MCF 10A (cell line): Measurements from ENCODE around the gene ACP5. TPM values are rescaled to one million over a fixed set of nuclear protein-coding genes. Genes with fewer than 3 reads are reported as not detected.

Experiments
- BruUV-seq: library from RNA; stranded (reverse); fragments of 400-500 nt; replicated peaks from 2 replicates; lab custom pipeline; 2021; lab: Mats Ljungman, UMichigan
- CTCF ChIA-PET: fragments of 300-600 bp; sonication (Branson Sonifier 250); formaldehyde crosslinking; extraction: SDS; loops from one replicate; lab custom pipeline; 2021; ENCODE audit warnings: antibody characterized with exemption, inconsistent platforms; lab: Yijun Ruan, JAX
- POLR2A ChIA-PET: fragments of 300-600, 350-650 bp; sonication (Branson Sonifier 250); formaldehyde crosslinking; extraction: SDS; loops from one replicate; lab custom pipeline; 2020; ENCODE audit warnings: antibody characterized with exemption, inconsistent platforms; lab: Yijun Ruan, JAX
- DNase-seq: peaks from one replicate; pipeline ENCODE4 v3.0.0-alpha.2; 2018; ENCODE audit not compliant: unreplicated experiment
- H3K27ac Mint-ChIP-seq: one replicate; pipeline ENCODE4 v1.8.0; 2022; ENCODE audit warnings: mild to moderate bottlenecking, low read depth, mixed read lengths; ENCODE audit not compliant: unreplicated experiment
- H3K27me3 Mint-ChIP-seq: one replicate; pipeline ENCODE4 v1.8.0; 2022; ENCODE audit warnings: mixed read lengths; ENCODE audit not compliant: insufficient read depth, unreplicated experiment
- H3K36me3 Mint-ChIP-seq: one replicate; pipeline ENCODE4 v1.8.0; 2022; ENCODE audit warnings: mild to moderate bottlenecking, moderate library complexity, mixed read lengths; ENCODE audit not compliant: insufficient read depth, unreplicated experiment
- H3K4me1 Mint-ChIP-seq: one replicate; pipeline ENCODE4 v1.8.0; 2022; ENCODE audit warnings: mixed read lengths; ENCODE audit not compliant: insufficient read depth, unreplicated experiment
- H3K4me3 Mint-ChIP-seq: one replicate; pipeline ENCODE4 v1.8.0; 2022; ENCODE audit warnings: mild to moderate bottlenecking, moderate library complexity, mixed read lengths; ENCODE audit not compliant: unreplicated experiment
- H3K9me3 Mint-ChIP-seq: one replicate; pipeline ENCODE4 v1.8.0; 2022; ENCODE audit warnings: mixed read lengths; ENCODE audit not compliant: unreplicated experiment
- intact Hi-C: fragments of 100-400 bp; cut with micrococcal nuclease; formaldehyde crosslinking; loops from 2 replicates; pipeline ENCODE4 v1.14.1; 2022
- total RNA-seq: library from RNA; stranded (reverse); gene quantifications from 2 replicates; pipeline ENCODE4 v1.2.3, GENCODE V29; 2022
- TF ChIP-seq, protein P1 (sequence below): fragments of 200-600 bp; IDR thresholded peaks from one replicate; pipeline ENCODE4 v1.8.0; 2022; ENCODE audit warnings: antibody characterized with exemption, mild to moderate bottlenecking; ENCODE audit not compliant: unreplicated experiment

The ACP5 gene
- total RNA-seq, 1 experiment from 2014 or later: not detected

DNA sequence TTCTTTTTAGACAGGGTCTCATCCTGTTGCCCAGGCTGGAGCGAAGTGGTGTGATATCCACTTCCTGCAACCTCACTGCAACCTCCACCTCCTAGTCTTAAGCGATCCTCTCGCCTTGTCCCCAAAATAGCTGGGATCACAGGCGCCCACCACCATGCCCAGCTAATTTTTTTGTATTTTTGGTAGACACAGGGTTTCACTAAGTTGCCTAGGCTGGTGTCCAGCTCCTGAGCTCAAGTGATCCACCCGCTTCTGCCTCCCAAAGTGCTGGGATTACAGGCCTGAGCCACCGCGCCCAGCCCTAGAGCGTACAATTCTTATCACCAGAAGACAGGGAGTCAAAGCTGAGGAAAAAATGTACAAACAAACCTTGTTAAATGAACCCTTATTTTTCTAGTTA is 13.9 kb downstream of the ACP5 start:
- Mint-ChIP-seq H3K4me3 (no peak overlapping the region), H3K27me3 (no peaks in the 10 kb centered on the region), H3K9me3 (no peaks in the 10 kb centered on the region), H3K27ac (no peak overlapping the region), H3K36me3 (no peaks in the 10 kb centered on the region), H3K4me1 (peaks cover 6% of the 10 kb centered on the region)
- POLR2A ChIA-PET: interaction anchor here (0.6 to 1.0 kb wide), 2 partner anchors 9 to 132 kb away, joined by 3 read pairs; no protein-coding TSS in a partner anchor
- TF ChIP-seq, protein P1, sequence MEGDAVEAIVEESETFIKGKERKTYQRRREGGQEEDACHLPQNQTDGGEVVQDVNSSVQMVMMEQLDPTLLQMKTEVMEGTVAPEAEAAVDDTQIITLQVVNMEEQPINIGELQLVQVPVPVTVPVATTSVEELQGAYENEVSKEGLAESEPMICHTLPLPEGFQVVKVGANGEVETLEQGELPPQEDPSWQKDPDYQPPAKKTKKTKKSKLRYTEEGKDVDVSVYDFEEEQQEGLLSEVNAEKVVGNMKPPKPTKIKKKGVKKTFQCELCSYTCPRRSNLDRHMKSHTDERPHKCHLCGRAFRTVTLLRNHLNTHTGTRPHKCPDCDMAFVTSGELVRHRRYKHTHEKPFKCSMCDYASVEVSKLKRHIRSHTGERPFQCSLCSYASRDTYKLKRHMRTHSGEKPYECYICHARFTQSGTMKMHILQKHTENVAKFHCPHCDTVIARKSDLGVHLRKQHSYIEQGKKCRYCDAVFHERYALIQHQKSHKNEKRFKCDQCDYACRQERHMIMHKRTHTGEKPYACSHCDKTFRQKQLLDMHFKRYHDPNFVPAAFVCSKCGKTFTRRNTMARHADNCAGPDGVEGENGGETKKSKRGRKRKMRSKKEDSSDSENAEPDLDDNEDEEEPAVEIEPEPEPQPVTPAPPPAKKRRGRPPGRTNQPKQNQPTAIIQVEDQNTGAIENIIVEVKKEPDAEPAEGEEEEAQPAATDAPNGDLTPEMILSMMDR: no peak
- intact Hi-C loops: no loop called here
- no TSS peak for BruUV-seq
- CTCF ChIA-PET: interaction anchor here (0.6 to 2.3 kb wide), 2 partner anchors 25 to 229 kb away, joined by 3 to 9 read pairs; no protein-coding TSS in a partner anchor
- no peak for DNase-seq

DNA sequence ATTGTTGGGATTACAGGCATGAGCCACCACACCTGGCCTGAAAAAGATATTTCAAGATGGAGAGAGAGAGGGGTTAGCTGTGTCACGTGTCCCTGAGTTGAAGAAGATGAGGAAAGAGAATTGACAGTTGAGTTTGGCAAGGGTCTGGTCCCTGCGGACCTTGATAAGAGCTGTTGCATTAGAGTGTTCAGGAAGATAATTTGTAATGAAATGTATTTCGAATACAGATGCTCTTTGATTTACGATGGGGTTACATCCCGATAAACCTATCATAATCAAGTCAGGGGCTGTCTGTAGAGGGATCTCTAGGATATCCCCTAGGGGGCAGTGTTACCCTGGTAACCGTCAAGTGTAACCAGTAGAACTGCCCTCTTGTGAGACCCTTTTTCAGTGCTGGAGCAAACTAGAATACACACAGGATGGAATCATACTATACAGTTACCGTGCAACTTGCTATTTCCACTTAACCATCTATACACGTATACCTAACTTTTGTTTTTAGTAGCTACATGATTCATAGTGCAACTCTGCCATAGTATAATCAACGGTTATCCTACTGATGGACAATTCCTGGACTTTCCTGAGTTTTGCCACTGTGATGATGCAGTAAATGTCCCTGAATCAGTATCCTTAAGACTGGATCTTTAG is 16.9 kb downstream of the ACP5 start:
- peak; percentile 79 for DNase-seq
- Mint-ChIP-seq H3K9me3 (no peaks in the 10 kb centered on the region), H3K4me1 (peaks cover 20% of the 10 kb centered on the region), H3K4me3 (peak overlapping the region; percentile 94), H3K27ac (no peak overlapping the region), H3K36me3 (peaks cover 10% of the 10 kb centered on the region), H3K27me3 (no peaks in the 10 kb centered on the region)
- TF ChIP-seq, protein P1: peak; percentile 61
- CTCF ChIA-PET: interaction anchor here (0.5 to 1.3 kb wide), 17 partner anchors 10 to 1030 kb away, joined by 3 to 8 read pairs (median 4); partner anchors contain the start of gene EPOR
- intact Hi-C loops: loop anchor here (1.0 kb wide), 1 partner anchor 27 kb away; no protein-coding TSS in a partner anchor
- POLR2A ChIA-PET: interaction anchor here (0.8 kb wide), 1 partner anchor 32 kb away, joined by 4 read pairs; the partner anchor contains the start of gene ECSIT
- no TSS peak for BruUV-seq

DNA sequence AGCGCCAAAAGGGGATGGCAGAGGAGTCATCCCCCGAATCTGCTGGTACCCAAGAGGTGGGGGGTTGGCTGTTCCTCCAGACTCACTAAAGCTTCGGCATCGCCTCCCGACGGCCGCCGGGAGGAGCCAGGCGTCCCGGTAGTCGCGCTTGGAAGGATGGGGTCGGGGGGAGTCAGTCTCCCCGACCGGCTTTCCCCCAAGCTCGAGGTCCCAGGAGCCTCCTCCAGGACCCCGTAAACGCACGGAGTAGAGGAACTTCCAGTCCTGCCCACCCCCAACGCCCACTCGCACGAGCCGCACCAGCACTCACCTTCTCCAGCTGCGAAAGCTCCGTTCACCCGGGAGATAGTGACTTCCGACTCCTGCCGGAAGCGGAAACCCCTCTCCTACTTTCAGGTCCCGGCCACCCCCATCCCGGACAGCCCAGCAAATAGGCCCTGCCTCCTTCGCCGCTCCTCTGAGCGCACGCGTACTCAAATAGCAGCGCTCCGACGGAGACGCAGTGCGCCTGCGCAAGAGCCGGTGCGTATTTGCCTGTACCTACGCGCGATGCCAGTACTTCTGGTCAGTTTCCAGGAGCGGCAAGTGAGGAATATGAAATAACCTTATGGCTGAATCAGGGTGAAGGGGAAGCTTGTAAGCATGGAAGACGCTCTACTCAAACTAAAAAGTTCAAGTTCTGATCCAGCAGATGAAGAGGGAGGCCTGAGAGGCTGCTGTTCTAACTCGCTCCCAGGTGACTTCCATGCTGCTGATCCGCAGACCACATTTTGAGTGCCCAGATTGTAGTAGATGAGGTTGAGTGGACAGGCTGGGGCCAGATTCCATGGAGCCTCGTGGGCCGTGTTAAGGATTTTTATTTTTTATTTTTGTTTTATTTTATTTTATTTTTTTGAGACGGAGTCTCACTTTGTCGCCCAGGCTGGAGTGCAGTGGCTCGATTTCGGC is 18.3 kb downstream of the ACP5 start, which contains the start of gene ELOF1:
Gene ELOF1 (minus strand): TSS at position 350 of the 948 bp plus-strand sequence. CDS start 4,883 bp downstream, outside the sequence.
- DNase-seq: peak; percentile 99
- TF ChIP-seq, protein P1: peak; percentile 3
- Mint-ChIP-seq H3K4me3 (peak within 1 kb of the TSS; percentile 94), H3K27ac (peak within 1 kb of the TSS; percentile 43), H3K4me1 (peaks cover 20% of the 10 kb centered on the region), H3K9me3 (no peaks in the 10 kb centered on the region), H3K27me3 (no peaks in the 10 kb centered on the region), H3K36me3 (peaks cover 17% of the 10 kb centered on the region)
- CTCF ChIA-PET: interaction anchor here (0.5 to 3.7 kb wide), 15 partner anchors 10 to 1229 kb away, joined by 3 to 12 read pairs (median 3); partner anchors contain the start of gene ECSIT
- POLR2A ChIA-PET: interaction anchor here (0.6 to 2.2 kb wide), 28 partner anchors 11 to 1224 kb away, joined by 3 to 15 read pairs (median 3); partner anchors contain the start of genes ACP5, ECSIT, ODAD3 and PRKCSH
- TSS peak; percentile 91 for BruUV-seq
- intact Hi-C loops: loop anchor here (2.0 kb wide), 1 partner anchor 22 kb away; no protein-coding TSS in a partner anchor
